Measurements from ENCODE around the gene TAS2R41. TPM values are rescaled to one million over a fixed set of nuclear protein-coding genes. Genes with fewer than 3 reads are reported as not detected.
"Not testable (repeated sequence)": the region's sequence is repeated elsewhere in the genome, so short reads cannot be mapped to it uniquely, and the experiment has no call there.

The TAS2R41 gene
- total RNA-seq, 1 experiment from 2014 or later, result not detected

DNA sequence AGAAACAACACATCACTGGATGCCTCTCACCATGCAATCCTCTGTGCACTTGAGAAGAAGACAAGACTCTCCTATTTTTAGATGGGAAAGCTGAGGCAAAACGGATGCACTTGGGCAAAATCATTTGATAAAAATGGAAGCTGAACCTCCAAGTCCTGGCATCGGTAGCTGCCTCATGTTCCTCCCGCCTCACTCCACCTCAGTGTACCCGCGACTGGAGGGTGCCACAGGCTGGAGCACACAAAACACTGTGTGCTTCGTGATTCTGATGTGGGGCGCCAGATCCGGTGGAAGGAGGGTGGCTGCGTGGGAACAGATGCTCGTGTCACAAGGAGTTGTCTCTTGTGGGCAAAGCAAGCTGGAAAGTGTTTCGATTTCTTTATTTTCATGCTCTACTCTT lies 41.3 kb downstream of the TAS2R41 start:
- DNase-seq (ENCODE audit: low read depth), result no peak

DNA sequence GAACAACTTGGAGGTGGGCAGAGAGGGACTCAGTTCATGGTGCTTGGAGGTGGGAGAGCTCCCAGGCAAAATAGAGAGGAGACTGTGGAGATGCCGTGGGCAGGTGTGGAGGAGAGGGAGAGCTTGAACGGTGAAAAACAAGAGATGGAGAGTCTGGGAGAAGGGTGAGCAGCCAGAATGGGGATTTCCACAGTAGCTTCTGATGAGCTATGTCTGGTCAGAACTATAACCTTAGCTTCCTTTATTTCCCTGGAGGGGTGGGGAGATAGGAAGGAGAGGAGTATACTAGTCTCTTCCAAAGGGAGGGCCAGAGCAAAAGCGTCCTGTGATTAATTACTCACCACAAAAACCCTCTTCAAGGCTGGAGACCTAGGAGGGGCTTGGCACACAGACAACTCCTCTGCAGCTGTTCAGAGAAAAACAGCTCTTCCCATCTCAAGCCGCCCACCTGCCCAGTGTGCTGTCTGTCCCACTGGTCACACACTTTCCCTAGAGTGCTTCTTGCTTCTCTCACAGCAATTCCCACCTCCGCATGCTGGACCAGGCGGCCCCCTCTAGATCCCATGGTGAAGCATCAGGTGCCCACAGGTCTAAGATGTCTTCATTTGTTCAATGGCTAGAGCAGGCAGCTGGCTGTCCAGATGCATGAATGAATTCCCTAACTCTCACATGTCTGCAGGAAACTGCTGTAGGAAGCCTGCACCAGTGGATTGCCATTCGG lies 41.9 kb downstream of the TAS2R41 start:
- DNase-seq (ENCODE audit: low read depth), result peak; percentile 12

DNA sequence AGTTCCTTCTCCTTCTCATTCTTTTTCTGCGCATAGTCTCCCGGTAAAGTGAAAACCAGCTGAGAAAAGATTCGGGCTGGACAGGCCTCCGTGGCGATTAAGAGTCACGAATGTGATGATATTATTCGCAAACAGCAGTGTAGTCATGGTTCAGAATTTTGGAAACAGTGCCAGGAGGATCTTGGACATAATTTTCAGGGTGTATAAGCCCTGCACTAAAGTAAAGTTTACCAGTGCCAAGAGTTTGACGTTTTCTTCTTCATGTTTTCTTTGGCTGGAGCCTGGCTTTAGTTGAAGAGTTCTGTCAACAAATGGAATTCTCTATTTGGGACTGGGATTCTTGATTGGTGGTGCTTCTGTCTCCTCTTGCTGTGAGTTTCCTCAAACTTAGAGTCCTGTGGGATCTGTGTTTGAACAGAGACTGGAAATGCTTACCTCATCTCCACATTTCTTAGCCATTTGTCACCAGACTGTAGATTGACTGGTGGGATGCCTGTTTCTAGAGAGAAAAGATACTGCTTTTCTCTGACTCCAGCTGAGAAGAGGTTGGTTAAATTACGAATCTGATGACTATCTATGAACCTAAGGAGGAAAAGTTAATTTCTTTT lies 44.7 kb downstream of the TAS2R41 start:
- DNase-seq (ENCODE audit: low read depth), result not testable (repeated sequence)

Other genes with a start within 250 kb of the TAS2R41 start
- gene GSTK1, start 214.4 kb upstream of the TAS2R41 start, total RNA-seq (2014; rRNA removed; shearing (Covaris generic)), result 96.1 and 111 TPM in 2 replicates
- not detected in 2 replicates for gene TMEM139, start 192.9 kb upstream of the TAS2R41 start, total RNA-seq (2014; rRNA removed; shearing (Covaris generic))
- gene CASP2, start 189.5 kb upstream of the TAS2R41 start, total RNA-seq (2014; rRNA removed; shearing (Covaris generic)), result 8.8 and 15.1 TPM in 2 replicates
- gene CLCN1, start 161.8 kb upstream of the TAS2R41 start, total RNA-seq (2014; rRNA removed; shearing (Covaris generic)), result not detected in 2 replicates
- not detected in 2 replicates for gene FAM131B, start 115.2 kb upstream of the TAS2R41 start, total RNA-seq (2014; rRNA removed; shearing (Covaris generic))
- 35.9 and 51.5 TPM in 2 replicates for gene ZYX, start 96.5 kb upstream of the TAS2R41 start, total RNA-seq (2014; rRNA removed; shearing (Covaris generic))
- not detected in 2 replicates for gene EPHA1, start 69.0 kb upstream of the TAS2R41 start, total RNA-seq (2014; rRNA removed; shearing (Covaris generic))
- not detected in 2 replicates for gene TAS2R60, start 34.4 kb upstream of the TAS2R41 start, total RNA-seq (2014; rRNA removed; shearing (Covaris generic))
- 0.12 TPM in 1 of 2 replicates, not detected in the other for gene CTAGE15, start 93.9 kb downstream of the TAS2R41 start, total RNA-seq (2014; rRNA removed; shearing (Covaris generic))
- 3.6 and 4.2 TPM in 2 replicates for gene TCAF2, start 143.1 kb downstream of the TAS2R41 start, total RNA-seq (2014; rRNA removed; shearing (Covaris generic))